ENCODE data around the gene CDH12.
"Not testable (repeated sequence)": the region's sequence is repeated elsewhere in the genome, so short reads cannot be mapped to it uniquely, and the experiment has no call there.

The CDH12 gene

GRCh38 chr5:22614486-22615094 is 238.6 kb downstream of the CDH12 start:
- TF ChIP-seq, protein P1, sequence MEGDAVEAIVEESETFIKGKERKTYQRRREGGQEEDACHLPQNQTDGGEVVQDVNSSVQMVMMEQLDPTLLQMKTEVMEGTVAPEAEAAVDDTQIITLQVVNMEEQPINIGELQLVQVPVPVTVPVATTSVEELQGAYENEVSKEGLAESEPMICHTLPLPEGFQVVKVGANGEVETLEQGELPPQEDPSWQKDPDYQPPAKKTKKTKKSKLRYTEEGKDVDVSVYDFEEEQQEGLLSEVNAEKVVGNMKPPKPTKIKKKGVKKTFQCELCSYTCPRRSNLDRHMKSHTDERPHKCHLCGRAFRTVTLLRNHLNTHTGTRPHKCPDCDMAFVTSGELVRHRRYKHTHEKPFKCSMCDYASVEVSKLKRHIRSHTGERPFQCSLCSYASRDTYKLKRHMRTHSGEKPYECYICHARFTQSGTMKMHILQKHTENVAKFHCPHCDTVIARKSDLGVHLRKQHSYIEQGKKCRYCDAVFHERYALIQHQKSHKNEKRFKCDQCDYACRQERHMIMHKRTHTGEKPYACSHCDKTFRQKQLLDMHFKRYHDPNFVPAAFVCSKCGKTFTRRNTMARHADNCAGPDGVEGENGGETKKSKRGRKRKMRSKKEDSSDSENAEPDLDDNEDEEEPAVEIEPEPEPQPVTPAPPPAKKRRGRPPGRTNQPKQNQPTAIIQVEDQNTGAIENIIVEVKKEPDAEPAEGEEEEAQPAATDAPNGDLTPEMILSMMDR (conservative IDR thresholded peaks at IDR 0.05; ENCODE audit: low read depth, low read length), result no peak
- H3K4me3 ChIP-seq (ENCODE audit: low read length), result no peak overlapping the region
- DNase-seq (ENCODE audit: low read depth), result no peak

- TF ChIP-seq, protein P1 (conservative IDR thresholded peaks at IDR 0.05; ENCODE audit: low read depth, low read length), result no peak
- DNase-seq (ENCODE audit: low read depth), result no peak
- no peak overlapping the region for H3K4me3 ChIP-seq (ENCODE audit: low read length)
Measured at GRCh38 chr5:22612928-22613327, 240.2 kb downstream of the CDH12 start.

DNA sequence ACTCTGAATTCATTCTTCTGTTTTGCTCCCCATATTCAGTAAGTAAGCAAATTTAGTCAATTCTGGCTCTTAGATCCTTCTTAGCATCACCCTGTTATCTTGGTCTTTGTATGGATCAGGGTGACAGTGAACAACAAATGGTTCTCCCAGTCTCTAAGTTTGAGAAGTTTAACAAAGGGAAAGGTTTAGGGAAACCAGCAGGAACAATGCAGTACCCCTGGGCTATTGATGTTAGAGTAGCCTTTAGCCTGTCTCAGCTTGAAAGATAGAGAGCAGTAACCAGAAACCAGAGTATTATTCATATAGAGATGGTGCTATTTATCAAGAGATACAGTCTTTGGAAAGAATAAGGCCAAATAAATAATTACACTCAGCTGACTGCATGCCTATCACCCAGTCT is 241.8 kb downstream of the CDH12 start:
- TF ChIP-seq, protein P1 (conservative IDR thresholded peaks at IDR 0.05; ENCODE audit: low read depth, low read length), result no peak
- no peak for DNase-seq (ENCODE audit: low read depth)
- H3K4me3 ChIP-seq (ENCODE audit: low read length), result no peak overlapping the region

DNA sequence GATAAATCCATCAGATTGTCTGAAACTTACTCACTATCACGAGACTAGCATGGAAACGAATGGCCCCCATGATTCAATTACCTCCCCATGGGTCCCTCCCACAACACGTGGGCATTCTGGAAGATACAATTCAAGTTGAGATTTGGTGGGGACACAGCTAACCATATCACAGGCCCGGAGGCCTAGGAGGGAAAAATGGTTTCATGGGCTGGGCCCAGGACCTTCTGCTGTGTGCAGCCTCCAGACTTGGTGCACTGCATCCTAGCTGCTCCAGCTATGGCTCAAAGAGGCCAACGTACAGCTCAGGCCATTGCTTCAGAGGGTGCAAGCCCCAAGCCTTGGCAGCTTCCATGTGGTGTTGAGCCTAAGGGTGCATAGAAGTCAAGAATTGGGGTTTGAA is 245.6 kb downstream of the CDH12 start:
- H3K4me3 ChIP-seq (ENCODE audit: low read length); DNase-seq (ENCODE audit: low read depth): not testable (repeated sequence)

- TF ChIP-seq, protein P1 (conservative IDR thresholded peaks at IDR 0.05; ENCODE audit: low read depth, low read length), result no peak
- no peak for DNase-seq (ENCODE audit: low read depth)
- no peak overlapping the region for H3K4me3 ChIP-seq (ENCODE audit: low read length)
Measured at GRCh38 chr5:22605473-22605872, 247.7 kb downstream of the CDH12 start.

DNA sequence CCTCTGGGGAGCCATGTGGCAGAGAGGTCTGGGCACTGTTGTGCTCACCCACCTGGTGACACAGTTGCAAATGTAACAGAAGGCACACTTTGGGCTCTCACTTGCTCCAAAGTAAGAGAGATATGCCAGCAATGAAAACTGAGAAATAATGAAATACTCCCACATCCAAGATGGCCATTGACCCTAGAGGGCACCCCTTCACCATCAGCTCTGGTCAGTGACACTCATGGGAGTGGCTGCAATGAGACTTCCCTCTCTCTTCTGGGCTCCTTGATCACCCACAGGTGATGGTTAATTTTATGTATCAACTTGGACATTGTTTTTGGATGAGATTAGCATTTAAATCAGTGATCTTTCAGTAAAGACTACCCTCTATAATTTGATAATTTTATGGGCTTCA is 248.4 kb downstream of the CDH12 start:
- no peak overlapping the region for H3K4me3 ChIP-seq (ENCODE audit: low read length)
- TF ChIP-seq, protein P1 (conservative IDR thresholded peaks at IDR 0.05; ENCODE audit: low read depth, low read length), result no peak
- no peak for DNase-seq (ENCODE audit: low read depth)

GRCh38 chr5:22598796-22599195 is 254.3 kb downstream of the CDH12 start:
- no peak overlapping the region for H3K4me3 ChIP-seq (ENCODE audit: low read length)
- TF ChIP-seq, protein P1 (conservative IDR thresholded peaks at IDR 0.05; ENCODE audit: low read depth, low read length), result no peak
- no peak for DNase-seq (ENCODE audit: low read depth)

All from retinal pigment epithelial cell (primary cell).